Measurements from ENCODE around the gene FAM3D. TPM values are rescaled to one million over a fixed set of nuclear protein-coding genes. Genes with fewer than 3 reads are reported as not detected.

FAM3D gene
- total RNA-seq, 1 experiment from 2014 or later, result not detected

- intact Hi-C loops (cut with micrococcal nuclease; ENCODE audit: unreplicated experiment), result no loop called here
- CTCF ChIA-PET, result no interaction called here
- no peaks in the 10 kb centered on the region for H3K4me1 ChIP-seq (ENCODE audit: control insufficient read depth, insufficient read depth, low read length)
These were observed 20.8 kb downstream of the FAM3D start for GRCh38 chr3:58645726-58646125.

GRCh38 chr3:58642846-58643245 is 23.7 kb downstream of the FAM3D start:
- no peak for TF ChIP-seq POLR2AphosphoS5 (IDR thresholded peaks at IDR 0.05; ENCODE audit: low read depth, low read length)
- TF ChIP-seq CTCF (IDR thresholded peaks at IDR 0.05), result no peak
- no peak for TF ChIP-seq SIN3A (IDR thresholded peaks at IDR 0.05; ENCODE audit: borderline replicate concordance, insufficient read depth, low read depth, low read length)
- TF ChIP-seq TCF7L2 (IDR thresholded peaks at IDR 0.05; ENCODE audit: low read depth, low read length), result no peak
- no peak for TF ChIP-seq REST (IDR thresholded peaks at IDR 0.05; ENCODE audit: insufficient read depth in 1 of 2, low read depth in 2 of 2, low read length in 1 of 2)
- Histone ChIP-seq H3K27me3 (ENCODE audit: control insufficient read depth, insufficient read depth, low read length) (no peaks in the 10 kb centered on the region), H3K4me1 (ENCODE audit: control insufficient read depth, insufficient read depth, low read length) (no peaks in the 10 kb centered on the region), H3K4me3 (ENCODE audit: low read depth in 2 of 2, low read length in 2 of 2) (no peak overlapping the region), H3K27ac (ENCODE audit: low read length) (no peak overlapping the region), H3K36me3 (ENCODE audit: control insufficient read depth, insufficient read depth, low read length) (no peaks in the 10 kb centered on the region), H3K9me3 (ENCODE audit: control insufficient read depth, insufficient read depth, low read depth, low read length) (no peaks in the 10 kb centered on the region)
- in situ Hi-C loops (cut with HindIII; ENCODE audit: low pct_unique_long_range_greater_than_20kb, low sequenced_read_pairs) (no loop called here), intact Hi-C loops (cut with micrococcal nuclease; ENCODE audit: unreplicated experiment) (no loop called here)
- ChIA-PET CTCF (no interaction called here), POLR2A (no interaction called here)
- no peak for ATAC-seq
- no peak for DNase-seq (ENCODE audit: low read depth, low spot score)
- no TSS peak for BruUV-seq (replicated peaks)

More at GRCh38 chr3:58645726-58646125, 20.8 kb downstream of the FAM3D start:
- TF ChIP-seq REST (IDR thresholded peaks at IDR 0.05; ENCODE audit: insufficient read depth in 1 of 2, low read depth in 2 of 2, low read length in 1 of 2), result no peak
- TF ChIP-seq POLR2AphosphoS5 (IDR thresholded peaks at IDR 0.05; ENCODE audit: low read depth, low read length), result no peak
- no peak for TF ChIP-seq SIN3A (IDR thresholded peaks at IDR 0.05; ENCODE audit: borderline replicate concordance, insufficient read depth, low read depth, low read length)
- H3K27ac ChIP-seq (ENCODE audit: low read length), result no peak overlapping the region
- in situ Hi-C loops (cut with HindIII; ENCODE audit: low pct_unique_long_range_greater_than_20kb, low sequenced_read_pairs), result no loop called here
- DNase-seq (ENCODE audit: low read depth, low spot score) (no peak), ATAC-seq (no peak)
- H3K4me3 ChIP-seq (ENCODE audit: low read depth in 2 of 2, low read length in 2 of 2), result no peak overlapping the region
- H3K36me3 ChIP-seq (ENCODE audit: control insufficient read depth, insufficient read depth, low read length), result no peaks in the 10 kb centered on the region
- POLR2A ChIA-PET, result no interaction called here
- BruUV-seq (replicated peaks), result no TSS peak
- H3K9me3 ChIP-seq (ENCODE audit: control insufficient read depth, insufficient read depth, low read depth, low read length), result no peaks in the 10 kb centered on the region
- H3K27me3 ChIP-seq (ENCODE audit: control insufficient read depth, insufficient read depth, low read length), result no peaks in the 10 kb centered on the region

All from Panc1 (cell line).